ENCODE measurements around the gene QSER1. TPM values are rescaled to one million over a fixed set of nuclear protein-coding genes. Genes with fewer than 3 reads are reported as not detected.

The QSER1 gene
- polyA plus RNA-seq (2013, experiment 1 of 4): 44.3 TPM
- 44.0 TPM for polyA plus RNA-seq (2013, experiment 2 of 4)
- polyA plus RNA-seq (2013, experiment 3 of 4): 38.4 TPM
- 44.7 TPM for polyA plus RNA-seq (2013, experiment 4 of 4)

GRCh38 chr11:32892355-32893092 lies at the start of gene QSER1:
TSS of gene QSER1 (plus strand) at chr11:32892811. CDS start at chr11:32893126, 315 bp downstream.
- WGBS, 2 experiments: 0% methylated on average over 85 to 87 of the region's 91 CpGs
- peak within 1 kb of the TSS; percentile 96 for H3K27ac ChIP-seq (ENCODE audit: insufficient read depth, low read depth, low read length, poor library complexity, severe bottlenecking)
- H3K9me3 ChIP-seq (ENCODE audit: control insufficient read depth, low read length): no peaks in the 10 kb centered on the region
- H3K4me1 ChIP-seq (ENCODE audit: control insufficient read depth, insufficient read depth, low read length): peaks cover 7% of the 10 kb centered on the region
- no peaks in the 10 kb centered on the region for H3K36me3 ChIP-seq (ENCODE audit: control insufficient read depth, insufficient read depth, low read length)
- no peaks in the 10 kb centered on the region for H3K27me3 ChIP-seq (ENCODE audit: control insufficient read depth, insufficient read depth, low read length, poor library complexity, severe bottlenecking)
- H3K4me3 ChIP-seq (ENCODE audit: insufficient read depth, low read depth, low read length): peak within 1 kb of the TSS; percentile 94

- H3K4me3 ChIP-seq (ENCODE audit: insufficient read depth, low read depth, low read length): no peak overlapping the region
- no peak overlapping the region for H3K27ac ChIP-seq (ENCODE audit: insufficient read depth, low read depth, low read length, poor library complexity, severe bottlenecking)
- H3K4me1 ChIP-seq (ENCODE audit: control insufficient read depth, insufficient read depth, low read length): no peaks in the 10 kb centered on the region
- 92 to 100% methylated on average over 1 to 2 of the region's 3 CpGs for WGBS, 2 experiments
- H3K9me3 ChIP-seq (ENCODE audit: control insufficient read depth, low read length): no peaks in the 10 kb centered on the region
- H3K27me3 ChIP-seq (ENCODE audit: control insufficient read depth, insufficient read depth, low read length, poor library complexity, severe bottlenecking): no peaks in the 10 kb centered on the region
- H3K36me3 ChIP-seq (ENCODE audit: control insufficient read depth, insufficient read depth, low read length): no peaks in the 10 kb centered on the region
Observed at GRCh38 chr11:32843544-32843943, 49.1 kb upstream of the QSER1 start.

DNA sequence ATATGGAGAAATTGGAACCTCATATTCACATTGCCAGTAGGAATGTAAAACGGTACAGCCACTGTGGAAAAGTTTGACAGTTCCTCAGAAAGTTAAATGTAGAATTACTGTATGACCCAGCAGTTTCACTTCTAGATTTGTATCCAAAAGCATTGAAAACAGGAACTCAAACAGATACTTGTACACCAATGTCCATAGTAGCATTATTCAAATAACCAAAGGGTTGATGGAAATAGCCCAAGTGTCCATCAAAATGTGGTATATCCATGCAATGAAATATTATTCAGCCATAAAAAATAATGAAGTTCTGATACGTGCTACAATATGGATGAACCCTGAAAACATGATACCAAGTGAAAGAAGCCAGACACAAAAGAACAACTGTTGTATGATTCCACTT lies 45.1 kb upstream of the QSER1 start:
- Histone ChIP-seq H3K4me1 (ENCODE audit: control insufficient read depth, insufficient read depth, low read length) (no peaks in the 10 kb centered on the region), H3K36me3 (ENCODE audit: control insufficient read depth, insufficient read depth, low read length) (no peaks in the 10 kb centered on the region), H3K27ac (ENCODE audit: insufficient read depth, low read depth, low read length, poor library complexity, severe bottlenecking) (no peak overlapping the region), H3K4me3 (ENCODE audit: insufficient read depth, low read depth, low read length) (no peak overlapping the region), H3K27me3 (ENCODE audit: control insufficient read depth, insufficient read depth, low read length, poor library complexity, severe bottlenecking) (no peaks in the 10 kb centered on the region), H3K9me3 (ENCODE audit: control insufficient read depth, low read length) (no peaks in the 10 kb centered on the region)
- WGBS, 2 experiments: 88 to 90% methylated on average over 1 to 2 of the region's 2 CpGs

GRCh38 chr11:32849761-32850160 lies 42.9 kb upstream of the QSER1 start:
- H3K36me3 ChIP-seq (ENCODE audit: control insufficient read depth, insufficient read depth, low read length): no peaks in the 10 kb centered on the region
- WGBS, 2 experiments: 91 to 97% methylated on average over 1 of the region's 1 CpG

GRCh38 chr11:32851251-32851650 lies 41.4 kb upstream of the QSER1 start:
- Histone ChIP-seq H3K9me3 (ENCODE audit: control insufficient read depth, low read length) (no peaks in the 10 kb centered on the region), H3K4me3 (ENCODE audit: insufficient read depth, low read depth, low read length) (no peak overlapping the region), H3K36me3 (ENCODE audit: control insufficient read depth, insufficient read depth, low read length) (no peaks in the 10 kb centered on the region), H3K27me3 (ENCODE audit: control insufficient read depth, insufficient read depth, low read length, poor library complexity, severe bottlenecking) (no peaks in the 10 kb centered on the region), H3K27ac (ENCODE audit: insufficient read depth, low read depth, low read length, poor library complexity, severe bottlenecking) (no peak overlapping the region), H3K4me1 (ENCODE audit: control insufficient read depth, insufficient read depth, low read length) (no peaks in the 10 kb centered on the region)
- WGBS, 2 experiments: 80 to 100% methylated on average over 1 of the region's 1 CpG

More at GRCh38 chr11:32849761-32850160, 42.9 kb upstream of the QSER1 start:
- Histone ChIP-seq H3K27ac (ENCODE audit: insufficient read depth, low read depth, low read length, poor library complexity, severe bottlenecking) (no peak overlapping the region), H3K4me3 (ENCODE audit: insufficient read depth, low read depth, low read length) (no peak overlapping the region), H3K27me3 (ENCODE audit: control insufficient read depth, insufficient read depth, low read length, poor library complexity, severe bottlenecking) (no peaks in the 10 kb centered on the region), H3K4me1 (ENCODE audit: control insufficient read depth, insufficient read depth, low read length) (no peaks in the 10 kb centered on the region), H3K9me3 (ENCODE audit: control insufficient read depth, low read length) (no peaks in the 10 kb centered on the region)

DNA sequence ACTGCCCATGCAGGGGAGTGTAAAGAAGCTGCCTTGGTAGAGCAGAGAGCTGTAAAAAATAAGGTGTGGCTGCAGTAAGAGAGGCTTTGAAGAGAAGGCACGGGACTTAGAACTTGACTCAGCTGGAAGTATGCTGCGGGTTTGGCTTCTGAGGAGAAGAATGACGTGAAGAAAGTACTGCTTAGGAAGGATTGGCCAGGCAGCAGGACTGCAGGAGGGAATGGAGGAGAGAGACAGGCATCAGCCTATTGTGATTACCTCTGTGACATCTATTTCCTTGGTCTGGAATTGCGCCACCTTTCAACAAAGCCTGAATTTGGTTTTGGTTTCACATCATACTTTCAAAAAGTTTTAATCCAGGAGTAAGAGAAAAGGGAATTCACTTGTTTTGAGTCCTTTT lies 40.4 kb upstream of the QSER1 start:
- Histone ChIP-seq H3K4me1 (ENCODE audit: control insufficient read depth, insufficient read depth, low read length) (no peaks in the 10 kb centered on the region), H3K36me3 (ENCODE audit: control insufficient read depth, insufficient read depth, low read length) (no peaks in the 10 kb centered on the region), H3K27ac (ENCODE audit: insufficient read depth, low read depth, low read length, poor library complexity, severe bottlenecking) (no peak overlapping the region), H3K27me3 (ENCODE audit: control insufficient read depth, insufficient read depth, low read length, poor library complexity, severe bottlenecking) (no peaks in the 10 kb centered on the region), H3K9me3 (ENCODE audit: control insufficient read depth, low read length) (no peaks in the 10 kb centered on the region), H3K4me3 (ENCODE audit: insufficient read depth, low read depth, low read length) (no peak overlapping the region)
- whole genome bisulfite sequencing, 2 experiments: 60 to 64% methylated on average over 4 of the region's 4 CpGs

DNA sequence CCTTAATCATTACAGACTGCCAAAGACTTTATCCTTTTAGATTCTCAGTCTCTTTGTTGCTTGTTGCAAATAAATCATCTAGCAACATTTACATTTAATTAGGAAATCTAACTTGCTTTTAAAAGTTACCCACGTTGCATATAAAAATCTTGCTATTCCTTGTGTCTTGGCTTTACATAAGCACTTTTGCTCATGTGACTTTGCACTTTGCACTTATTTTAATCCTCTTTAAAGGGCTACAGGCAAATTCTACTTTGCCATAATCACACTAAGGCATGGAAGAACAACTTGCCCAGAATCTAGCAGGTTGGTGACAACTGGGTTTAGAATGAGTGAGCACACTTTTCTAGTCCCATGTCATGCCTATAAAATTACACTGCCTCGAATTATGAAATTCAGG lies 37.0 kb upstream of the QSER1 start:
- H3K27me3 ChIP-seq (ENCODE audit: control insufficient read depth, insufficient read depth, low read length, poor library complexity, severe bottlenecking): no peaks in the 10 kb centered on the region
- H3K36me3 ChIP-seq (ENCODE audit: control insufficient read depth, insufficient read depth, low read length): no peaks in the 10 kb centered on the region
- no peaks in the 10 kb centered on the region for H3K4me1 ChIP-seq (ENCODE audit: control insufficient read depth, insufficient read depth, low read length)
- H3K27ac ChIP-seq (ENCODE audit: insufficient read depth, low read depth, low read length, poor library complexity, severe bottlenecking): no peak overlapping the region
- no peaks in the 10 kb centered on the region for H3K9me3 ChIP-seq (ENCODE audit: control insufficient read depth, low read length)
- WGBS, 2 experiments: 82 to 90% methylated on average over 1 to 2 of the region's 2 CpGs
- no peak overlapping the region for H3K4me3 ChIP-seq (ENCODE audit: insufficient read depth, low read depth, low read length)

GRCh38 chr11:32858731-32859130 lies 33.9 kb upstream of the QSER1 start:
- WGBS, 2 experiments: 92% methylated on average over 1 of the region's 1 CpG; no CpG with 5 or more reads in 1 of the 2 experiments
- peaks cover 5% of the 10 kb centered on the region for H3K4me1 ChIP-seq (ENCODE audit: control insufficient read depth, insufficient read depth, low read length)
- H3K36me3 ChIP-seq (ENCODE audit: control insufficient read depth, insufficient read depth, low read length): no peaks in the 10 kb centered on the region
- no peaks in the 10 kb centered on the region for H3K27me3 ChIP-seq (ENCODE audit: control insufficient read depth, insufficient read depth, low read length, poor library complexity, severe bottlenecking)
- no peak overlapping the region for H3K27ac ChIP-seq (ENCODE audit: insufficient read depth, low read depth, low read length, poor library complexity, severe bottlenecking)
- no peak overlapping the region for H3K4me3 ChIP-seq (ENCODE audit: insufficient read depth, low read depth, low read length)
- no peaks in the 10 kb centered on the region for H3K9me3 ChIP-seq (ENCODE audit: control insufficient read depth, low read length)

- 88 to 89% methylated on average over 3 of the region's 3 CpGs for WGBS, 2 experiments
Observed at GRCh38 chr11:32861850-32862577, 30.6 kb upstream of the QSER1 start.

GRCh38 chr11:32864555-32864954 lies 28.1 kb upstream of the QSER1 start:
- H3K36me3 ChIP-seq (ENCODE audit: control insufficient read depth, insufficient read depth, low read length): no peaks in the 10 kb centered on the region
- H3K9me3 ChIP-seq (ENCODE audit: control insufficient read depth, low read length): no peaks in the 10 kb centered on the region
- no peak overlapping the region for H3K4me3 ChIP-seq (ENCODE audit: insufficient read depth, low read depth, low read length)
- H3K4me1 ChIP-seq (ENCODE audit: control insufficient read depth, insufficient read depth, low read length): peaks cover 5% of the 10 kb centered on the region
- no peak overlapping the region for H3K27ac ChIP-seq (ENCODE audit: insufficient read depth, low read depth, low read length, poor library complexity, severe bottlenecking)
- no peaks in the 10 kb centered on the region for H3K27me3 ChIP-seq (ENCODE audit: control insufficient read depth, insufficient read depth, low read length, poor library complexity, severe bottlenecking)

More at GRCh38 chr11:32861850-32862577, 30.6 kb upstream of the QSER1 start:
- Histone ChIP-seq H3K27me3 (ENCODE audit: control insufficient read depth, insufficient read depth, low read length, poor library complexity, severe bottlenecking) (no peaks in the 10 kb centered on the region), H3K4me1 (ENCODE audit: control insufficient read depth, insufficient read depth, low read length) (peaks cover 5% of the 10 kb centered on the region), H3K9me3 (ENCODE audit: control insufficient read depth, low read length) (no peaks in the 10 kb centered on the region), H3K36me3 (ENCODE audit: control insufficient read depth, insufficient read depth, low read length) (no peaks in the 10 kb centered on the region), H3K27ac (ENCODE audit: insufficient read depth, low read depth, low read length, poor library complexity, severe bottlenecking) (no peak overlapping the region), H3K4me3 (ENCODE audit: insufficient read depth, low read depth, low read length) (no peak overlapping the region)
